Endothelial cell of umbilical vein (primary cell): Measurements from ENCODE around the gene DBR1. TPM values are rescaled to one million over a fixed set of nuclear protein-coding genes. Genes with fewer than 3 reads are reported as not detected.
A peak's percentile ranks its signal among the peaks of the same experiment; 100 is the strongest.

Source experiments
- BruUV-seq: library from RNA; stranded (reverse); fragments of 400-500 nt; replicated peaks from 2 replicates; lab custom pipeline; 2021; lab: Mats Ljungman, UMichigan
- CTCF ChIA-PET: fragments of 300-600, 350-600 bp; sonication (Branson Sonifier 250); formaldehyde crosslinking; loops from one replicate; lab custom pipeline; 2021; ENCODE audit warnings: antibody characterized with exemption, inconsistent platforms; lab: Charles Lee
- POLR2A ChIA-PET: fragments of 300-600, 350-600 bp; sonication (Branson Sonifier 250); formaldehyde crosslinking; loops from one replicate; lab custom pipeline; 2021; ENCODE audit warnings: antibody characterized with exemption, inconsistent platforms; lab: Charles Lee
- DNase-seq: peaks from one replicate; pipeline ENCODE4 v3.0.0-alpha.2; 2011; ENCODE audit warnings: low read depth, low spot score
- FAIRE-seq: peaks from 2 replicates; lab custom pipeline; 2011; peaks lifted over from hg19 to GRCh38; lab: Jason Lieb, UNC
- H2AFZ ChIP-seq: 2 replicates; pipeline ENCODE4 v1.6.0; 2012; ENCODE audit warnings: low read depth, low read length, control low read depth, inconsistent platforms
- H3K27ac ChIP-seq: 2 replicates; pipeline ENCODE4 v1.5.1; 2011; ENCODE audit warnings: low read depth, mild to moderate bottlenecking, control low read depth, low read length, moderate library complexity; ENCODE audit not compliant: insufficient read depth
- H3K27me3 ChIP-seq, 2 experiments: 2 replicates each; pipeline versions ENCODE4 v1.6.0 to v1.6.1; 2011; ENCODE audit warnings: low read length in 2 of 2, mixed read lengths in 1 of 2; ENCODE audit not compliant: control insufficient read depth in 2 of 2, insufficient read depth in 2 of 2
- H3K36me3 ChIP-seq, 2 experiments: 2 replicates in 1 of 2; 3 replicates in 1 of 2; pipeline ENCODE4 v1.5.1; 2011; ENCODE audit warnings: low read length in 2 of 2, mild to moderate bottlenecking in 1 of 2, moderate library complexity in 1 of 2; ENCODE audit not compliant: control insufficient read depth in 2 of 2, insufficient read depth in 2 of 2; ENCODE audit errors: extremely low read depth in 1 of 2
- H3K4me1 ChIP-seq: 3 replicates; pipeline ENCODE4 v1.5.1; 2011; ENCODE audit warnings: mild to moderate bottlenecking, low read length; ENCODE audit not compliant: control insufficient read depth, insufficient read depth; ENCODE audit errors: extremely low read depth
- H3K4me2 ChIP-seq: 2 replicates; pipeline ENCODE4 v1.6.1; 2011; ENCODE audit warnings: low read length, control low read depth, mixed read lengths; ENCODE audit not compliant: insufficient read depth
- H3K4me3 ChIP-seq, 3 experiments: fragments of 200-600 bp in 1 of 3; sonication (generic), shearing (Covaris generic) in 1 of 3; replicated peaks in 1 of 3; 2 replicates each; pipeline ENCODE4 v1.5.1; 2011 to 2016; ENCODE audit warnings: control low read depth in 3 of 3, low read length in 3 of 3, mild to moderate bottlenecking in 2 of 3, inconsistent platforms in 1 of 3, low read depth in 1 of 3, moderate library complexity in 1 of 3; ENCODE audit not compliant: insufficient read depth in 1 of 3
- H3K79me2 ChIP-seq: 2 replicates; pipeline ENCODE4 v1.6.0; 2012; ENCODE audit warnings: low read length, inconsistent platforms; ENCODE audit not compliant: control insufficient read depth, insufficient read depth
- H3K9ac ChIP-seq: replicated peaks from 2 replicates; pipeline ENCODE3; 2011; ENCODE audit warnings: low read length, control low read depth; ENCODE audit not compliant: insufficient read depth; ENCODE audit errors: extremely low read depth
- H3K9me1 ChIP-seq: replicated peaks from 3 replicates; pipeline ENCODE4 v1.6.0; 2011; ENCODE audit warnings: mild to moderate bottlenecking, low read length; ENCODE audit not compliant: control insufficient read depth, insufficient read depth; ENCODE audit errors: extremely low read depth
- H3K9me3 ChIP-seq: replicated peaks from 2 replicates; pipeline ENCODE4 v1.5.1; 2012; ENCODE audit warnings: low read length, inconsistent platforms; ENCODE audit not compliant: control insufficient read depth, insufficient read depth
- H4K20me1 ChIP-seq: replicated peaks from 2 replicates; pipeline ENCODE3; 2011; ENCODE audit warnings: mild to moderate bottlenecking, low read length; ENCODE audit not compliant: control insufficient read depth, insufficient read depth; ENCODE audit errors: extremely low read depth
- EZH2 ChIP-seq: IDR thresholded peaks from 2 replicates; pipeline ENCODE4 v1.6.1; 2012; ENCODE audit warnings: borderline replicate concordance, low read depth, mild to moderate bottlenecking, moderate library complexity, low read length, inconsistent platforms; ENCODE audit not compliant: severe bottlenecking
- GATA2 ChIP-seq: IDR thresholded peaks from 2 replicates; pipeline ENCODE4 v1.7.0; 2011; ENCODE audit warnings: low read depth, mild to moderate bottlenecking, moderate library complexity, mixed read lengths, low read length; ENCODE audit not compliant: insufficient read length, insufficient read depth
- JUN ChIP-seq: IDR thresholded peaks from 2 replicates; pipeline ENCODE4 v1.6.1; 2011; ENCODE audit warnings: borderline replicate concordance, low read depth; ENCODE audit not compliant: insufficient read length, insufficient read depth
- MYC ChIP-seq: IDR thresholded peaks from one replicate; pipeline ENCODE4 v1.6.1; 2011; ENCODE audit warnings: mild to moderate bottlenecking, low read depth, low read length
- POLR2A ChIP-seq: IDR thresholded peaks from 2 replicates; pipeline ENCODE4 v1.6.1; 2012; ENCODE audit warnings: low read depth, mild to moderate bottlenecking, control low read depth, low read length
- POLR2AphosphoS5 ChIP-seq: IDR thresholded peaks from 2 replicates; pipeline ENCODE4 v1.6.1; 2012; ENCODE audit warnings: low read depth, mild to moderate bottlenecking, control low read depth, low read length, moderate library complexity; ENCODE audit not compliant: insufficient read depth
- dilution Hi-C: fragments of 300-500 bp; cut with MboI; formaldehyde crosslinking; loops from one replicate; pipeline ENCODE4 v1.15.0; 2019; ENCODE audit warnings: low sequenced_read_pairs; ENCODE audit not compliant: extremely low pct_ligation_motif_present
- intact Hi-C: fragments of 100-400 bp; cut with micrococcal nuclease; formaldehyde crosslinking; loops from one replicate; pipeline ENCODE4 v1.10.0; 2022
- polyA plus RNA-seq, 4 experiments: library from polyadenylated mRNA; depleted of rRNA in 3 of 4; stranded (reverse) in 3 of 4; unstranded in 1 of 4; fragments of >200 nt; gene quantifications; 2 replicates each; pipeline versions ENCODE4 v1.2.1 to v1.2.3, GENCODE V29; 2011 to 2012; ENCODE audit warnings: missing spikeins in 1 of 4
- total RNA-seq: library from RNA; stranded (reverse); gene quantifications from 2 replicates; pipeline ENCODE4 v1.2.3, GENCODE V29; 2021
- TF ChIP-seq, protein P1 (sequence below): IDR thresholded peaks from 2 replicates; pipeline ENCODE4 v1.6.1; 2011; ENCODE audit not compliant: insufficient read depth, insufficient read length

DBR1 gene
- total and polyA plus RNA-seq, 2 donors (not counting 3 experiments of a cell fraction or from before 2014, with no cell fraction given), result 10.3 to 17.8 TPM

DNA sequence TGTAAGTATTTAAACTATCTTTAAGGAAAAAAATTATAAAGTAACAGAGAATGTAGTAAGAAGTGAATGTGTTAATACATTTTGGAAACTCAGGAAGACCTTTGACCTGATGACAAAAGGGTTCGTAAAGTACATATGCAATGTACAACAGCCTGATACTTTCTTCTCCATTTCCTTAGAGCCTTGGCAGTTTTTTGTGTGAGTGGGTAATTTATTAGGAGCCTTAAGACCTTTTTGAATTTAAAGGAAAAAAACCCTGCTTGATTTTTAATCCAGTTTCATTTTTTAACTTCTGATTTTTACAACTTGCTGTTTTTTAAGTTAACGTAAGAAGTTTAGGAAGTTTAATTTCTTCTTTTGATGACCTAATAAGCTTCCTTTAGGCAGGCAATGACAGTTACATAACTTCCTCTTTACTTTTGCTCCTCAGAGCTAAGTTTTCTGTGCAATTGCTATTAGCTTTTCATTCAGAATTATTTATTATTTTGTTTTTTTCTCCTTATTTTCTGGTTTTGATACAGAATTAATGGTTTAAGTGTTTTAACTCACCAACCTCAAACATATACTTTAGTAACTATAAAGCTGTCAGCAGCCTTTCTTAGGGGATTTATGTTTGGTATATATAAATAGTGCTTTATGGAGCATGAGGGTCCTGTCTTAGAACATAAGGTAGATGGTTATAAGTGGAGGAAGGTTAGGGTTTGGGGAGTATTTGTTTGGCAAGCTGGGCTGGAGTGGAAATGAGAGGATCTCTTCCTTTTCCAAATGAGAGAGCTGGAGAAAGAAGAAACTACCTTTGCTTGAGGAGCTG is 47.6 kb upstream of the DBR1 start:
- no peak for TF ChIP-seq JUN
- TF ChIP-seq, protein P1, sequence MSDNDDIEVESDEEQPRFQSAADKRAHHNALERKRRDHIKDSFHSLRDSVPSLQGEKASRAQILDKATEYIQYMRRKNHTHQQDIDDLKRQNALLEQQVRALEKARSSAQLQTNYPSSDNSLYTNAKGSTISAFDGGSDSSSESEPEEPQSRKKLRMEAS, result no peak
- no peak for TF ChIP-seq MYC
- no peak for TF ChIP-seq GATA2
- TF ChIP-seq POLR2A, result no peak
- TF ChIP-seq EZH2, result no peak
- no peak for TF ChIP-seq POLR2AphosphoS5
- no peak overlapping the region for H3K27ac ChIP-seq
- H2AFZ ChIP-seq, result no peak overlapping the region
- no peak overlapping the region for H3K4me3 ChIP-seq
- H3K4me1 ChIP-seq, result peaks cover 35% of the 10 kb centered on the region
- H3K36me3 ChIP-seq, result peaks cover 7 to 12% of the 10 kb centered on the region in 2 experiments
- no peaks in the 10 kb centered on the region for H3K9me3 ChIP-seq
- H3K79me2 ChIP-seq, result peaks cover 39% of the 10 kb centered on the region
- H4K20me1 ChIP-seq, result peaks cover 13% of the 10 kb centered on the region
- no TSS peak for BruUV-seq
- FAIRE-seq (peak; percentile 28), DNase-seq (no peak)
- no peaks in the 10 kb centered on the region for H3K27me3 ChIP-seq
- CTCF ChIA-PET, result interaction anchor here (1.6 kb wide), 1 partner anchor 9 kb away, joined by 6 read pairs; no protein-coding TSS in a partner anchor
- H3K4me2 ChIP-seq, result peak overlapping the region; percentile 26
- no peaks in the 10 kb centered on the region for H3K9me1 ChIP-seq
- no peak overlapping the region for H3K9ac ChIP-seq
- intact Hi-C loops, result no loop called here
- POLR2A ChIA-PET, result no interaction called here
- dilution Hi-C loops, result no loop called here
